GM18507 (cell line): Measurements from ENCODE around the gene ACOT8.

Source experiments
- DNase-seq: peaks from one replicate; pipeline ENCODE4 v3.0.0; 2011; ENCODE audit warnings: low read depth; ENCODE audit not compliant: insufficient read length; ENCODE audit errors: extremely low spot score
- FAIRE-seq: peaks from 2 replicates; lab custom pipeline; 2011; peaks lifted over from hg19 to GRCh38; lab: Jason Lieb, UNC

The ACOT8 gene

DNA sequence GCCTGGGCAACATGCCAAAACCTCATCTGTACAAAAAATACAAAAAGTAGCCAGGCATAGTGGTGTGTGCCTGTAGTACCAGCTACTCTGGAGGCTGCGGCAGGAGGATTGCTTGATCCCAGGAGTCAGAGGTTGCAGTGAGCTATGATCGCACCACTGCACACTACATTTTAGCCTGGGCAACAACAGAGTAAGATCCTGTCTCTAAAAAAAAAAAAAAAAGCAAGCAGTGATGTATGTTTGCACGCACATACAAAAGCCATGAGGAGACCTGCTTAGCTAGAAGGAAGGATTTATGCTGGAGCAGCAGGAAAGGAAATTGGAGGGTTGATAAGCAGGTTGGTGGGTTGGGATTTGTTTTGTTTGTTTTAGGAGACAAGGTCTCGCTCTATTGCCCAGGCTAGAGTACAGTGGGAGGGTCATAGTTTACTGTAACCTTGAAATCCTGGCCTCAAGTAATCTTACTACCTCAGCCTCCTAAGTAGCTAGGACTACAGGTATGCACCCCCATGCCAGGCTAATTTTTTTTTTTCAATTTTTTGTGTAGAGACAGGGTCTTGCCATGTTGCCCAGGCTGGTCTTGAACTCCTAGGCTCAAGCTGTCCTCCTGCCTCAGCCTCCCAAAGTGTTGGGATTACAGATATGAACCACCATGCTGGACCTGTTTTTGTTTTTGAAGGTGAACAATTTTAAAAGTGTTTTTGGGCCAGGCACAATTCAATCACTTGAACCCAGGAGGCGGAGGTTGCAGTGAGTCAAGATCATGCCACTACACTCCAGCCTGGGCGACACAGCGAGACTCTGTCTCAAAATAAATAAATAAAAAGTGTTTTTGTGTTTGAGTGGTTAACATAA is 4.3 kb upstream of the ACOT8 start:
- no peak for DNase-seq
- no peak for FAIRE-seq

DNA sequence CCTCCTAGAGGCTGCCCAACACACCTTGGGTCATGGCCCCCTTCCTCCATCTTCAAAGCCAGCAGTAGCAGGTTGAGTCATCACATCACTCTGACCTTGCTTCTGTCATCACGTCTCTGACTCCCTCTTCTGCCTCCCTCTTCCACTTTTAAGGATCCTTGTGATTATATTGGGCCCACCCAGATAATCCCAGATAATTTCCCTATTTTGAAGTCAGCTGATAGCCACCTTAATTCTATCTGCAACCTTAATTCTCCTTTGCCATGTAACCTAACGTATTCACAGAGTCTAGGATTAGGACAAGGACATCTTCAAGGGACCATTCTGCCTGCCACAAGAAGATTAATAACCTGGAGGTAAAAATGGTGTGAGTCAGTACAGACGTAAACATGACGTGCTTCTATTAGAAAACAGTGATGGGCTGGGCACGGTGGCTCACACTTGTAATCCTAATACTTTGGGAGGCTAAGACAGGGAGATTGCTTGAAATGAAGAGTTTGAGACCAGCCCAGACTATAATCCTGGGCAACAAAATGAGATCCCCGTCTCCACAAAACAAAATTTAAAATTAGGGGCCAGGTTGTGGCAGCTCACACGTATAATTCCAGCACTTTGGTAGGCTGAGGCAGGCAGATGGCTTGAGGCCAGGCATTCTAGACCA is 3.5 kb upstream of the ACOT8 start:
- DNase-seq (no peak), FAIRE-seq (no peak)

DNA sequence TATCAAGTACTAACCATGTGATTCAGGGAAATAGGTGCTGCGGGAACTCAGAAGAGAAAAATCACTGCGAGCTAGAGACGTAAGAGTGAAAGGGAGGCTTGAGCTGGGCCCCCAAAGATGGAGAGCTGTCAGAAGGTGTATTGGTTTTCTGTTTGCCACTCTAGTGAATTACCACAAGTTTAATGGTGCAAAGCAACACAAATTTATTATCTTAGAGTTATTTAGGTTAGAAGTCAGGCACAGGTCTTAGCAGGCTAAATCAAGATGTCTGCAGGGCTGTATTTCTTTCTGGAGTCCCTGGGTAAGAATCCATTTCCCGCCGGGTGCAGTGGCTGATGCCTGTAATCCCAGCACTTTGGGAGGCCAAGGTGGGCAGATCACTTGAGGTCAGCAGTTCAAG is 2.7 kb upstream of the ACOT8 start:
- FAIRE-seq (no peak), DNase-seq (no peak)

DNA sequence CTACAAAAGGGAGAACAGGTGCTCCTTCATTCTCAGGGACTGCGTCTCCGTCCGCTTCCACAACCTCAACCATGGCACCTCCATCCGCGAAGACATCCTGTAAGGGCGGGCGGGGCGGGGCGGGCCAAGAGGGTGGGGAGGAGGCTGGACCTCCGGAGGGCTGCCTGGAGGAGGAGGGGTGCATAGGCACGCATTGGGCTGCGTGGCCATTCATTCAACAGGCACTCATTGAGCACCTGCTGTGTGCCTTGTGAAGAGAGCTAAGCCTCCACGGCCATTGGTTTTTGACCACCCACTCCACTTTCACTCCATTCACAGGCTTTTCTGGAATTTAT is 657 bp upstream of the ACOT8 start:
- DNase-seq (peak; percentile 56), FAIRE-seq (no peak)

DNA sequence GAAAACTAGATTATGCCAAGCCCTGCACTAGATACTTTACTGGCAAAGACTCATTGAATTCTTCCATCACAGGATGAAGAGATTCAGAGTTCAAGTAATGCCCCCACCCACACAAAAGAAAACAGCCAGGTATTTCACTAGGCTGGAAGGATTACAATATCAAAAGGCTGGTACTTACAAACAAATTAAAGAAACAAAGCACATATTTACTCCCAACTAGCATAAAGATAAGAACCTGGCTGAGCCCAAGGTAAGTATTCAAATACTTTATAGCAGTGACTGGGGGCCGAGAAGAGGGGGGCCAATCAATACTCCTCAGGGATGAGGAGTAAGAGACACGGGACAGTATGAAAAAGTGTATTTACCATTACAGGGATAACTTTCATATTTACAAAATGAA is 3.7 kb downstream of the ACOT8 start:
- DNase-seq (no peak), FAIRE-seq (no peak)

DNA sequence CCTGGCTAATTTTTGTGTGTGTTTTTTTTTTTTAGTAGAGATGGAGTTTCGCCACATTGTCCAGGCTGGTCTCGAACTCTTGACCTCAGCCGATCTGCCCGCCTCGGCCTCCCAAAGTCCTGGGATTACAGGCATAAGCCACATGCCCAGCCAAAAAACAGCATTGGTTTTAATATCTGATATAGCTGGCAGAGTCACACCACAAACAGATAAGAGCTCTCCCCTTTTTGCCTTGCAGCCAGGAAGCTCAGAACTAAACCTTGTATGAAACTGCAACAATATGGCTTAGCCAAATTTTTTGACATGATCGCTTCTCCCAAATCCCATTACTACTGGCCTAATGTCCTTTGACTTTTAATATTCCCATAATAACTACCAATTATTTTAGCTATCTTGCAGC is 4.9 kb downstream of the ACOT8 start:
- FAIRE-seq (no peak), DNase-seq (no peak)

DNA sequence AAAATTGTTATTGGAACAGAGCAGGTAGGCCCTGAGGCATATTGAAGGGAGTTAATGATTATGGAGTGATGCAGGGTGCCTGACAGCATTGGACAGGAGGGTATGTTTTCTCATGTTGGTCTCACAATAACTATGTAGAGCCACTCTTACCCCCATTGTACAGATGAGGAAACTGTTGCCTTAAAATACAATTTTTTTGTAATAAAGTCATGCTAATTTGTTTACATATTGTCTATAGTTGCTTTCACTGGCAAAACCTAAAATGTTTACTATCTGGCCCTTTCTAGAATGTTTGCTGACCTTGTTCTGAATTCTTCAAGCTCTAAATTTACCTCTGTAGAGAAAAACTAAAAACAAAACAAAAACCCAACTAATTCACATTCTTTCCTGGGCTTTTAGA is 5.7 kb downstream of the ACOT8 start:
- no peak for FAIRE-seq

DNA sequence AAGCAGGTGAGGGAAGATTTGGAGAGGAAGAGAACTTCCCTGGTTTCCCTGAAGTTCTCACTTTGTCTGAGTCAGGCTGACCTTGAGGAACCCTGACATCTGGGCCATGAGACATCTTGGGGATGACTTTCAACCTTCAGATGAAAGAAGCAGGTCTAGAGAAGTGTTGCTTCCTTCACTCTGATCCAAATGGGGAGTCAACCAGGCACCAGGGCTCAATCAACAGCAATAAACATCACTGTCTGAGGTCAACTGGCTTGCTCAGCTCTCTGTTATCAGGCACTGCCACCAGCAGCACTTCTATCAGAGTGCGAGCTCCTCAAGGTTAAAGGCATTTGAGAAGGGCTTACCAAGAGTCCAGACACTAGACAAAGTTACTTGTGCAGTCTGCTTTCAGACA is 6.3 kb downstream of the ACOT8 start:
- DNase-seq = no peak
- no peak for FAIRE-seq

More for the DNA sequence above, 5.7 kb downstream of the ACOT8 start:
- DNase-seq = no peak

DNA sequence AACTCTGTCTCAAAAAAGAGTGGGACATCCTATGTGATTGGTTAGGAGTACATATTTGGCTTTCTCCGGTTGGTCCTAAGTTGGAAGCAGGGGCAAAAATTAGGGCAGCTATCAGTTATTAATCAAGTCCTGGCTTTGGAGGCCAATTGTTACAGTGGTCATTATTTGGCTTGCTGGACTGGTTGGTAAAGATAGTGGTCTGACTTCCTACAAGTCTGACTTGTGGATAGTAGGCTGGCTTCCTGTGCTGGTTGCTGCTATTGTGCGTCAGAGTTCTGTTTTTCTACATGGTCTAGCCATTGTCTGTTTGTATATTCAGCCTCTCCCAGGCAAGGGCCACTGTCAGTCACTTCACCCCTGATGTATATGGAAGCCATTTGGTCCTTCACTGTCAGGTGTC is 7.0 kb downstream of the ACOT8 start:
- FAIRE-seq (no peak), DNase-seq (no peak)

DNA sequence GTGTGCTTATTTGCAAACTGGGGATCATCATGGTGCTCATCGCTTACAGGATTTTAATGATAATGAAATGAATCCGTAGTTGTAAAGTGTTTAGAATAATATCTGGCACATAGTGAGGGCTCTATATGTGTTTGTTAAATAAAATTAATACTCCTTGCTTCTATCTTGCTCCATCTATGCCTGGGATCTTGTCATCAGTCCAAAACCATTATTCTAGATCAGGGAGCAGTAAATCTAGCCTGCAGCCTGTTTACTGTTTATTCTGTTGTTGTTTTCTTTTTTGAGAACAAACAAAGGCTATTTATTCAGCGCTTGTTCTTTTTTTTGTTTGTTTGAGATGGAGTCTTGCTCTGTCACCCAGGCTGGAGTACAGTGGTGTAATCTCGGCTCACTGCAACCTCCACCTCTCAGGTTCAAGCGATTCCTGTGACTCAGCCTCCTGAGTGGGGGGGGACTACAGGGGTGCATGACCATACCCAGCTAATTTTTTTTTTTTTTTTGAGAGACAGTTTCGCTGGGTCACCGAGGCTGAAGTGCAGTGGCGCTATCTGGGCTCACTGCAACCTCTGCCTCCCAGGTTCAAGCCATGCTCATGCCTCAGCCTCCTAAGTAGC is 8.1 kb downstream of the ACOT8 start:
- no peak for FAIRE-seq

DNA sequence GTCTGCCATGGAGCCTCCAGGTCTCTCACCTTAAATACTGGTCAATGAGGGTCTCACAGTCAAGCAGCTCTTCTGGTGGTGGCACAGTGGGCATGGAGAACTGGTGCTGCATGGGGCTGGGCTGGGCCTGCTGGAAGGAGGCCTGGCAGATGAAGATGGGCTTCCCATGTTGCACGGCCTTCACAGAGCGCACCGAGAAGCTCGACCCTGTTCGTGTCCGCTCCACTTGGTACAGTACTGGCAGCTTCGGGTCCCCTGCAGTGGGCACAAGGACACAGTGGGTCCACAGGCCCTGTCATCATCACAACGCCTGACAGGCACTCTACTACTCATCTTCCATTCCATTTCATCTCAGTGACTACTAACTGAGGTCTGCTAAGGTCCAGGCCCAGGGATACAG is 8.8 kb downstream of the ACOT8 start:
- DNase-seq (no peak), FAIRE-seq (no peak)

More for the DNA sequence above, 8.1 kb downstream of the ACOT8 start:
- no peak for DNase-seq

DNA sequence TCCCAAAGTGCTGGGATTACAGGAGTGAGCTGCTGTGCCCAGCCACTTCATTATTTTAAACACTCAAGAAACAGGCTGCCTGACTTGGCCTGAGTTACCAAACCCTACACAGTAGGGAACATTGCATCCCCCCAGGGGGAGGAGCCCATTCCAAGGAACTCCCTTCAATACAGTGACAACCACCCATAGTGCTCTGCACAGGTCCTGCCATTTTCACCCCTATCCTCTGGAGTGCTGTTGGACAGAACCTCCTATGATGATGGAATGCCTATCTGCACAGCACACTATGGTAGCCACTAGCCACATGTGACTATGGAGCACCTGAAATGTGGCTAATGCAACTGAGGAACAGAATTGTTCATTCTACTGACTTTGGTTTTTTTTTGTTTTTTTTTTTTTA is 11.7 kb downstream of the ACOT8 start:
- FAIRE-seq = no peak

DNA sequence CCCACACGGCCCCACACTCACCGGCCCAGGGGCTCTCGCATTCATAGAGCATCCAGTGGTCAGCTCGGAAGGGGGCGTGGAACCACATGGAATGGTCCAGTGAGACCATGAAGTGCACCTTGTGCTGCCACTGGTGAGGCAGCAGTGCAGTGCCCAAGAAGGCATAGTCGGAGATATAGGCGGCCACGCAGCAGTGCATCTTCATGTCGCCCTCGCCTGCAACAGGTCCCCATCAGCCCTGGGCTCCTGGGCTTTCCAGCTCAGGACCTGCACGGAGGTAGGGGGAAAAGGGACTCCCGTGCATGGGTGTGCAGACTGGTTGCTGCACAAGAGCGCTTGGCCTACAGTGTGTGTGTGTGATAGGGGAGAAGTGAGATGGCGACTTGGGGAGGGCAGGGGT is 13.7 kb downstream of the ACOT8 start:
- DNase-seq = no peak
- no peak for FAIRE-seq

More for the DNA sequence above, 11.7 kb downstream of the ACOT8 start:
- DNase-seq = no peak

DNA sequence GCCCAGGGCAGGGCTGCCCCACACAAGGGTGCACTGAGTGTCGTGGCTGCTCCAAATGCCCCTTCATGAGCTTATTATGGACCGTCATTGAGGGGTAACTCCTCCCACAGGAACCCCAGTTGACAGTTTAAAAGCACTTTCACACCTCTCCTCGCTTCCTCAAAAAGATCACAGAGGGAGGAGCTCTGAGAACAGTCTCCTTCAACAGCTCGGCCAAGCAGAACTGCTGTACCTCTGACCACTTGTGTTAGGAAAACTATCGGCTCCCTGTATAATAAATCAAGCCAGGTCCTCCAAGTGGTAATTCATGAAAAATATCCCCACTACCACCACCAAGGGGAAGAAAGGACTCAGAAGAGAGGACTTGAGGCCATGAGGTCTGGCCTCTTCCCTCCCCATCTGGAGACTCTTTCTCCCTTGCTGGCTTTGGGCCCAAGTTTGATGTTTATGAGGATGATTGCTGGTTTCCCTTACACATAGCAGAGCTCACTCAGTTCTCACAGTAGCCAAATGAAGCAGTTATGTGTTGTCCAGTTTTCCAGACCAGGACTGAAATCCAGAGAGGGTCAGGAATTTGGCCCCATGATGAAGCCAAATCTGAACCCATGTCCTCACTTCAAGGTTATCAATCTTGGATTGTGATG is 14.9 kb downstream of the ACOT8 start:
- DNase-seq (no peak), FAIRE-seq (peak; percentile 84)

DNA sequence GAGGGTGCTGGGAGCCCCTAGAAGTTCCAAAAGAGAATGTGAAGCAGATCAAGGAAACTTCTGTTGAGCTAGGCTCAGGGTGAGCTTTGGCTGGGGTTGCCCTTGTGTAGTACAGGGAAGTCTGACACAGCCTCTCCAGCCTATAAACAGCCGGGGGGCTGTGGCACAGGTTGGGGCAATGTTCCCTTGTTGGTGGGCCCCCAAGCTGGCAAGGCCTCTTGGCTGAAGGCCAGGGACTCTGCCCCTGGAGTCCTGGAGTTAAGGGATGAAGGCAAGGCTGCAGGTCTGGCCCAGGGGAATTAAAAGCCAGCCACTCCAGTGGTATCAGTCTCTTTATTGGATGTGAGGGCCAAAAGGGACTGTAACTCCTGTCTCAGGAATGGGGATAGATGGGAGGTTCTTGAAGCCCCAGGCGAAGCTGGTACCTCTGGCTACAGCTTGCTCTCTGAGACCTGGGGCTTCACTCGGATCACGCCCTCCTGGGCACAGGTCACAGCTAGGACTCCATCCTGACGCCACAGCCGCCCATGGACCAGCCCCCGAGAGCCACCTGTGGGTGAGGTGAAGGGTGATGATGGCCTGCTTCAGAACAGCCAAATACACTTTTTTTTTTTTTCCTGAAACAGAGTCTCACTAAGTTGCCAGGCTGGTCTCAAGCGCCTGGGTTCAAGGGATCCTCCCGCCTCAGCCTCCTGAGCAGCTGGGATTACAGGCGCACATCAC is 15.6 kb downstream of the ACOT8 start:
- no peak for DNase-seq

DNA sequence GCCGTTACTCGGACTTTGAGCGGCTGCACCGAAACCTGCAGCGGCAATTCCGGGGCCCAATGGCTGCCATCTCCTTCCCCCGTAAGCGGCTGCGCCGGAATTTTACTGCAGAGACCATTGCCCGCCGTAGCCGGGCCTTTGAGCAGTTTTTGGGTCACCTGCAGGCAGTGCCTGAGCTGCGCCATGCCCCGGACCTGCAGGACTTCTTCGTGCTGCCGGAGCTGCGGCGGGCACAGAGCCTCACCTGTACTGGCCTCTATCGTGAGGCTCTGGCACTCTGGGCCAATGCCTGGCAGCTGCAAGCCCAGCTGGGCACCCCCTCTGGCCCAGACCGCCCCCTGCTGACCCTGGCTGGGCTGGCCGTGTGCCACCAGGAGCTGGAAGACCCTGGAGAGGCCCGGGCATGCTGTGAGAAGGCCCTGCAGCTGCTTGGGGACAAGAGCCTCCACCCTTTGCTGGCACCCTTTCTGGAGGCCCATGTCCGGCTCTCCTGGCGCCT is 16.4 kb downstream of the ACOT8 start:
- DNase-seq = no peak

More for the DNA sequence above, 15.6 kb downstream of the ACOT8 start:
- FAIRE-seq = no peak

DNA sequence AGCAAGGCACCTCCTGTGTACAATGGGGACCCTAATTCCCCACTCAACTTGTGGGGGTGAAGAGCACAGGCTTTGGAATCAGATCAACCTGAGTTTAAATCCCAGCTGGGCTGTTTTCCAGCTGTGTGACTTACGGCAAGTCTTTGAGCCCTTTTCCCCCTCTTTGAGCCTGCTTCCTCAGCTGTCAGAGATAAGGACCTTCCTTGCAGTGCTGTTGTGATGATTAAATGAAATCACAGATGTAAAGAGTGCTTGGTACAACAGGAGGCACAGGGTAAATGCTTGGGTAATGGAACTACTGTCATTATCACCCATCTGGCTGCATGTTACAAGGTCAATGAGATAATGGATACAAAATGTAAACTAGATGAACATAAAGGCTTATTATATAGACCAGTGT is 20.4 kb downstream of the ACOT8 start:
- FAIRE-seq (no peak), DNase-seq (no peak)

More for the DNA sequence above, 16.4 kb downstream of the ACOT8 start:
- FAIRE-seq = no peak

DNA sequence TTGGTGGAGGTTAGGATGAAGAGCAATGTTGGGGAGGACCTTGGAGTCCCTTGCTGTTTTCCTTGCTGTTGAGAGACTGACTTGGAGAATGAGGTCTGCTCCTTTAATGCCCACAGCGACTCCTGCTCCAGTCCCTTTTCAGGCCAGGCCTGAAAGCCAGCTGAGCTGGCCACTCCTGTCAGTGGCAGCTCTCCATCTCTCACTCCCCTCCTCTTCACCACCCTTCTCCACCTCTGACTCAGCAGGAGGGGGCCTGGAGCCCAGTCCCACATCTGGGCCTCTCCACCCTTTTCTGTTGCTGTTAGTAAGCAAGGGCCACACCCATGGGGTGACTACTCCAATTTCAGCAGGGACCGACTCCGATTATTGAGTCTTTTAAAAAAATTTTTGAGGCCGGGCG is 21.4 kb downstream of the ACOT8 start:
- no peak for FAIRE-seq

DNA sequence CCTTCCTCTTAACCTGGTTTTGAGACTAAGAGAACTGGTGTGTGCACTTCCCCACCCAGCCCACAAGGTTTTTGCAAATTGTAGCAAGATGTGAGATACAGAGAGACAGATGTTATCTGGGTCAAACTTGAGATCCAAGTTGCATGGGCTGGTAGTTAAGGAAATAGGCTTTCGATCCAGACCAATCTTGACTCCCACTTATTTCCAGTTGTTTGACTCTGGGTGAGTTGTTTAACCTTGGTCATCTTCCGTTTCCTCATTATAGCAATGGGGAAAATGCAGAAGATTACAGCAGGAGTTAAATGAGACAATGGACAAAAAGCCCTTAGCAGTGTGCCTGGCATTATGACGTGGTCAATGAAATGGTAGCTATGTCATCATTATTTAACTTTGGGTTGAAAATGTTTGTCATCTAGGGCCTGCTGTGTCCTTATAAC is 21.8 kb downstream of the ACOT8 start:
- no peak for DNase-seq
- no peak for FAIRE-seq

More for the DNA sequence above, 21.4 kb downstream of the ACOT8 start:
- DNase-seq = no peak
